CD4-positive, alpha-beta T cell treated with Interleukin-21 for 1 hour (primary cell): ENCODE data around the gene WDR82.
"Not testable (repeated sequence)": the region's sequence is repeated elsewhere in the genome, so short reads cannot be mapped to it uniquely, and the experiment has no call there.

Experiments
- DNase-seq: peaks from one replicate; pipeline ENCODE4 v3.0.0-alpha.2; 2020

Gene WDR82

GRCh38 chr3:52288674-52289073, 10.2 kb upstream of the WDR82 start:
- DNase-seq, result no peak

- DNase-seq, result no peak
Measured at GRCh38 chr3:52286777-52287110, 8.3 kb upstream of the WDR82 start.

- not testable (repeated sequence) for DNase-seq
Measured at GRCh38 chr3:52284051-52284450, 5.6 kb upstream of the WDR82 start.

- no peak for DNase-seq
Measured at GRCh38 chr3:52283306-52283705, 4.9 kb upstream of the WDR82 start.

- peak; percentile 71 for DNase-seq
Measured at GRCh38 chr3:52281981-52282801, 3.7 kb upstream of the WDR82 start.

- no peak for DNase-seq
Measured at GRCh38 chr3:52280050-52280461, 1.6 kb upstream of the WDR82 start.

GRCh38 chr3:52279596-52279995, 1.1 kb upstream of the WDR82 start:
- DNase-seq, result peak; percentile 46

- DNase-seq, result no peak
Measured at GRCh38 chr3:52277972-52278509, 408 bp downstream of the WDR82 start.

- DNase-seq, result peak; percentile 75
Measured at GRCh38 chr3:52277071-52277964, 1.1 kb downstream of the WDR82 start.

- DNase-seq, result not testable (repeated sequence)
Measured at GRCh38 chr3:52274781-52275180, 3.7 kb downstream of the WDR82 start.

GRCh38 chr3:52272831-52273230, 5.6 kb downstream of the WDR82 start:
- DNase-seq, result peak; percentile 32

GRCh38 chr3:52272172-52272571, 6.3 kb downstream of the WDR82 start:
- not testable (repeated sequence) for DNase-seq

GRCh38 chr3:52270252-52270754, 8.1 kb downstream of the WDR82 start:
- no peak for DNase-seq

GRCh38 chr3:52269776-52270175, 8.7 kb downstream of the WDR82 start:
- DNase-seq, result no peak

- peak; percentile 64 for DNase-seq
Measured at GRCh38 chr3:52268036-52268435, 10.4 kb downstream of the WDR82 start.

- no peak for DNase-seq
Measured at GRCh38 chr3:52265387-52265786, 13.1 kb downstream of the WDR82 start.

GRCh38 chr3:52262447-52262846, 16.0 kb downstream of the WDR82 start:
- no peak for DNase-seq

GRCh38 chr3:52259448-52259847, 19.0 kb downstream of the WDR82 start:
- DNase-seq, result no peak

GRCh38 chr3:52259035-52259434, 19.4 kb downstream of the WDR82 start:
- DNase-seq, result no peak

GRCh38 chr3:52257911-52258310, 20.5 kb downstream of the WDR82 start:
- DNase-seq, result no peak

- DNase-seq, result no peak
Measured at GRCh38 chr3:52256622-52257021, 21.8 kb downstream of the WDR82 start.

- no peak for DNase-seq
Measured at GRCh38 chr3:52256159-52256558, 22.3 kb downstream of the WDR82 start.

GRCh38 chr3:52254608-52255007, 23.8 kb downstream of the WDR82 start:
- no peak for DNase-seq
